Esophagus squamous epithelium (tissue), 5 donors: ENCODE measurements around the gene PLAC9. TPM values are rescaled to one million over a fixed set of nuclear protein-coding genes. Genes with fewer than 3 reads are reported as not detected.

Source experiments
- DNase-seq: peaks from one replicate; lab custom pipeline; 2025; lab: John Stamatoyannopoulos, UW
- H3K27ac ChIP-seq, 4 donors: fragments of 200-600 bp; sonication (generic); one replicate each; pipeline ENCODE4 v1.5.1; 2016 to 2019; ENCODE audit warnings: mild to moderate bottlenecking in 1 of 4
- H3K27me3 ChIP-seq, 4 donors: fragments of 200-600 bp; sonication (generic); 1 replicate in 3 of 4; 2 replicates in 1 of 4; pipeline versions ENCODE4 v1.5.1 to v1.6.0; 2017 to 2021; ENCODE audit warnings: antibody characterized with exemption in 1 of 4
- H3K36me3 ChIP-seq, 3 donors: fragments of 200-600 bp; sonication (generic); one replicate each; pipeline ENCODE4 v1.5.1; 2016 to 2019
- H3K4me1 ChIP-seq, 3 donors: fragments of 200-600 bp; sonication (generic); one replicate each; pipeline ENCODE4 v1.5.1; 2017 to 2019
- H3K4me3 ChIP-seq, 4 donors: fragments of 200-600 bp; sonication (generic); 1 replicate in 3 of 4; 2 replicates in 1 of 4; pipeline ENCODE4 v1.5.1; 2016 to 2019; ENCODE audit warnings: mild to moderate bottlenecking in 2 of 4, moderate library complexity in 1 of 4
- H3K9me3 ChIP-seq, 3 donors: fragments of 200-600 bp; sonication (generic); one replicate each; pipeline ENCODE4 v1.5.1; 2016 to 2019
- POLR2A ChIP-seq, 4 donors: fragments of 450-650 bp; IDR thresholded peaks; one replicate each; pipeline ENCODE4 v1.6.1; 2017; ENCODE audit warnings: antibody characterized with exemption in 4 of 4, mild to moderate bottlenecking in 4 of 4, moderate library complexity in 3 of 4
- WGBS, 2 donors: methylation state at CpG; one replicate each; pipeline ENCODE4 v1.1.5; 2018; 5-methylcytosine and 5-hydroxymethylcytosine counted together
- intact Hi-C: fragments of 100-400 bp; cut with DNase I; formaldehyde crosslinking; loops from one replicate; pipeline ENCODE4 v1.15.0; 2022
- total RNA-seq, 4 donors: library from RNA; depleted of rRNA; stranded (reverse); fragments of >200 nt; gene quantifications; one replicate each; pipeline ENCODE4 v1.1.0, GENCODE V29; 2016
- TF ChIP-seq, protein P1 (sequence below), 6 experiments: fragments of 450-650 bp in 4 of 6; fragments of 200-600 bp in 2 of 6; sonication (generic) in 2 of 6; IDR thresholded peaks; one replicate each; pipeline ENCODE4 v1.5.1; 2016 to 2019; ENCODE audit warnings: antibody characterized with exemption in 6 of 6, mild to moderate bottlenecking in 4 of 6, moderate library complexity in 4 of 6
- donor health status: DM: yes; HTN: yes; CAD: no.

The PLAC9 gene
- total RNA-seq, 4 donors from 2014 or later: 2.7 to 22.1 (median 3.0) TPM

DNA sequence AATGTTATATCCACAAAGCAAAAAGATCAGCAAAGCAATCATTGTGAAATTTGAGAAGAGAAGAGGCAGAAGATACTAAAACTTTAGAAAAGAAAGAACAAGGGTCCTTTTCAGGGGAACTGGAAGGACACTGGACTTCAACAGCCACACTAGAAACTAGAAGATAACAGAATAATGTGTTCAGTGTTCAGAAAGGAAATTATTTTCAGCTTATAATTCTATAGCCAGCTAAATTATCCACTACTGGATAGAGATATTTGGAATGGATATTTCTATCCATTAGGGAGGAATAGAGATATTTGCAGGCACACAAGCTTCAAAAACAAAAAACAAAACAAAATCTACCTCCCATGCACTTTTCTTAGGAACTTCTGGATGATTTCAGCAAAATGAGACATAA is 60.0 kb downstream of the PLAC9 start:
- DNase-seq: no peak
- H3K4me3 ChIP-seq: no peak overlapping the region
- peak overlapping the region in 3 of 4 donors; percentile 9 to 76 (median 74) for H3K27ac ChIP-seq
- H3K4me1 ChIP-seq: peaks cover 37 to 91% (median 68%) of the 10 kb centered on the region in 3 donors
- no peaks in the 10 kb centered on the region for H3K27me3 ChIP-seq
- no peaks in the 10 kb centered on the region for H3K9me3 ChIP-seq
- TF ChIP-seq, protein P1, sequence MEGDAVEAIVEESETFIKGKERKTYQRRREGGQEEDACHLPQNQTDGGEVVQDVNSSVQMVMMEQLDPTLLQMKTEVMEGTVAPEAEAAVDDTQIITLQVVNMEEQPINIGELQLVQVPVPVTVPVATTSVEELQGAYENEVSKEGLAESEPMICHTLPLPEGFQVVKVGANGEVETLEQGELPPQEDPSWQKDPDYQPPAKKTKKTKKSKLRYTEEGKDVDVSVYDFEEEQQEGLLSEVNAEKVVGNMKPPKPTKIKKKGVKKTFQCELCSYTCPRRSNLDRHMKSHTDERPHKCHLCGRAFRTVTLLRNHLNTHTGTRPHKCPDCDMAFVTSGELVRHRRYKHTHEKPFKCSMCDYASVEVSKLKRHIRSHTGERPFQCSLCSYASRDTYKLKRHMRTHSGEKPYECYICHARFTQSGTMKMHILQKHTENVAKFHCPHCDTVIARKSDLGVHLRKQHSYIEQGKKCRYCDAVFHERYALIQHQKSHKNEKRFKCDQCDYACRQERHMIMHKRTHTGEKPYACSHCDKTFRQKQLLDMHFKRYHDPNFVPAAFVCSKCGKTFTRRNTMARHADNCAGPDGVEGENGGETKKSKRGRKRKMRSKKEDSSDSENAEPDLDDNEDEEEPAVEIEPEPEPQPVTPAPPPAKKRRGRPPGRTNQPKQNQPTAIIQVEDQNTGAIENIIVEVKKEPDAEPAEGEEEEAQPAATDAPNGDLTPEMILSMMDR (IDR thresholded peaks at IDR 0.05): no peak
- TF ChIP-seq POLR2A (IDR thresholded peaks at IDR 0.05): no peak
- H3K36me3 ChIP-seq: peaks cover 0 to 27% (median 6%) of the 10 kb centered on the region in 3 donors
- intact Hi-C loops: no loop called here

DNA sequence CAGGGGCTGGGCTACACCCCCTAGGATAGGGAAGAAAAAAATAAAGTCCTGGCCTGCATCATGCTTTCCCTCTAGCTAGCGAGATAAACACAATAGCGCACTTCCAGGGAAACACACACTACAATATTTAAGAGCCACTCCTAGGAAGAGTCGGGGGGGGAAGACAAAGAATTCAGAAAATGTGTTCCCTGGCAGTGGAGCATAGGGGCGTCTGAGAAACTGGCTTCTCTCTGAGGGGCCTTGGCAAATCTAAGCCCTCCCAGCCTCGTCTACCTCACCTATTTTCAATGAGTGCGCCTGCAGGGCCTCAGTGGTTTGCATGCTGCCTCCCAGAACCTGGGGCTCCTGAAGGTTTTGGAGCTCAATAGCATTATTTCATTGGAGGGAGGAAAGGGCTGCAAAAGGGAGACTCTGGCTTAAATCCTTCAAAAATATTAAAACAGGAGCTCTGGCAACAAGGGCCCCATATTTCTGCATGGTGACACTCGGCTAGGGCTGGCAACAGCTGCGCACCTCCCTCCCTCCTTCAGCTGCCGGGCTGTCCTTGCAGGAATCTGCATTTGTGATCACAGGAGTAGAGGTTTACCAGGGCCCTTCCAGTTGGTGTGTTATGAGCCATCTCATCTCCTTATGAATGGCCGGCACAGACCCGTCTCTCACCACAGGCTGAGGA is 62.0 kb downstream of the PLAC9 start:
- H3K4me3 ChIP-seq: no peak overlapping the region
- WGBS, 2 donors: 63 to 92% methylated on average over 7 to 8 of the region's 11 CpGs
- H3K4me1 ChIP-seq: peaks cover 37 to 91% (median 71%) of the 10 kb centered on the region in 3 donors
- no peaks in the 10 kb centered on the region for H3K9me3 ChIP-seq
- peaks cover 0 to 23% (median 6%) of the 10 kb centered on the region in 3 donors for H3K36me3 ChIP-seq
- TF ChIP-seq POLR2A (IDR thresholded peaks at IDR 0.05): no peak
- TF ChIP-seq, protein P1 (IDR thresholded peaks at IDR 0.05): no peak
- H3K27ac ChIP-seq: peak overlapping the region; percentile 7 to 100 (median 65)
- intact Hi-C loops: no loop called here
- no peak for DNase-seq
- no peaks in the 10 kb centered on the region for H3K27me3 ChIP-seq

Other genes with a start within 250 kb of the PLAC9 start
- 1 to 10 TPM in 2 of 4 donors, under 1 TPM in 2; 0.83 to 1.2 (median 1.0) TPM for gene SFTPD, start 183.6 kb upstream of the PLAC9 start, total RNA-seq
- 10 to 100 TPM; 25.6 to 35.6 (median 32.7) TPM for gene TMEM254, start 54.1 kb upstream of the PLAC9 start, total RNA-seq
- gene ANXA11, start 72.8 kb downstream of the PLAC9 start, total RNA-seq: 100 to 1,000 TPM; 131 to 243 (median 163) TPM
- gene MAT1A, start 156.9 kb downstream of the PLAC9 start, total RNA-seq: 1 to 10 TPM in 1 of 4 donors, under 1 TPM in 3; 0.09 to 2.3 (median 0.55) TPM
- not detected for gene DYDC1, start 224.0 kb downstream of the PLAC9 start, total RNA-seq
- under 1 TPM in 1 of 4 donors, not detected in 3; 0.15 TPM for gene DYDC2, start 224.1 kb downstream of the PLAC9 start, total RNA-seq